WI38 (cell line): ENCODE data around the gene METRN.
A peak's percentile ranks its signal among the peaks of the same experiment; 100 is the strongest.

Source experiments
- H3K4me3 ChIP-seq: 2 replicates; pipeline ENCODE4 v1.5.1; 2011; ENCODE audit warnings: low read depth, mild to moderate bottlenecking, control low read depth, low read length
- CTCF ChIP-seq: IDR thresholded peaks from 2 replicates; pipeline ENCODE4 v1.5.1; 2012; ENCODE audit warnings: low read depth, mild to moderate bottlenecking, control low read depth, low read length

Gene METRN

GRCh38 chr16:678858-679813, 35.8 kb upstream of the METRN start:
- H3K4me3 ChIP-seq, result peak overlapping the region; percentile 53
- TF ChIP-seq CTCF, result no peak

GRCh38 chr16:679814-680624, 34.9 kb upstream of the METRN start, which contains the start of gene STUB1:
TSS of gene STUB1 (plus strand) at chr16:680410. CDS start at chr16:680526, 116 bp downstream.
- no peak for TF ChIP-seq CTCF
- H3K4me3 ChIP-seq, result peak within 1 kb of the TSS; percentile 82

- no peak for TF ChIP-seq CTCF
- H3K4me3 ChIP-seq, result peak overlapping the region; percentile 82
Measured at GRCh38 chr16:680625-680945, 34.3 kb upstream of the METRN start.

GRCh38 chr16:680967-681745, 33.8 kb upstream of the METRN start:
- no peak for TF ChIP-seq CTCF
- H3K4me3 ChIP-seq, result peak overlapping the region; percentile 82

- H3K4me3 ChIP-seq, result peak overlapping the region; percentile 82
- TF ChIP-seq CTCF, result no peak
Measured at GRCh38 chr16:681746-682427, 33.0 kb upstream of the METRN start.

GRCh38 chr16:682493-683395, 32.2 kb upstream of the METRN start:
- no peak overlapping the region for H3K4me3 ChIP-seq
- TF ChIP-seq CTCF, result no peak
